ENCODE results near the gene RELN.

- no peak for TF ChIP-seq CTCF (IDR thresholded peaks at IDR 0.05)
- TF ChIP-seq POLR2A (IDR thresholded peaks at IDR 0.05), result no peak
Measured at GRCh38 chr7:103811290-103811689, 178.2 kb downstream of the RELN start.

Data from thyroid gland (tissue), 4 donors.